Esophagus (tissue), 2 donors: ENCODE measurements around the gene FAM20B. TPM values are rescaled to one million over a fixed set of nuclear protein-coding genes. Genes with fewer than 3 reads are reported as not detected.
"Not testable (repeated sequence)": the region's sequence is repeated elsewhere in the genome, so short reads cannot be mapped to it uniquely, and the experiment has no call there.

Source experiments
- H3K27ac ChIP-seq, 2 donors: one replicate each; pipeline ENCODE4 v1.5.1; 2013; ENCODE audit warnings: low read depth in 2 of 2, mild to moderate bottlenecking in 2 of 2, inconsistent platforms in 1 of 2, low read length in 1 of 2, moderate library complexity in 1 of 2
- H3K27me3 ChIP-seq, 2 donors: one replicate each; pipeline ENCODE4 v1.6.1; 2013; ENCODE audit warnings: low read length in 2 of 2, control low read depth in 1 of 2, mild to moderate bottlenecking in 1 of 2; ENCODE audit not compliant: insufficient read depth in 2 of 2, control insufficient read depth in 1 of 2
- H3K36me3 ChIP-seq, 2 donors: one replicate each; pipeline ENCODE4 v1.6.1; 2013; ENCODE audit warnings: low read length in 1 of 2; ENCODE audit not compliant: control insufficient read depth in 2 of 2, insufficient read depth in 2 of 2
- H3K4me1 ChIP-seq, 2 donors: one replicate each; pipeline ENCODE4 v1.6.1; 2013; ENCODE audit warnings: low read length in 1 of 2; ENCODE audit not compliant: control insufficient read depth in 2 of 2, insufficient read depth in 2 of 2
- H3K4me3 ChIP-seq, 2 donors: one replicate each; pipeline ENCODE4 v1.5.1; 2013; ENCODE audit warnings: low read length in 2 of 2, mild to moderate bottlenecking in 2 of 2, low read depth in 1 of 2, moderate library complexity in 1 of 2
- H3K9me3 ChIP-seq, 2 donors: one replicate each; pipeline ENCODE4 v1.6.1; 2013; ENCODE audit warnings: mild to moderate bottlenecking in 2 of 2, low read depth in 1 of 2, low read length in 1 of 2, moderate library complexity in 1 of 2; ENCODE audit not compliant: control insufficient read depth in 2 of 2, insufficient read depth in 1 of 2
- WGBS, 2 donors: extraction: QIAGEN DNeasy Blood & Tissue Kit; methylation state at CpG; one replicate each; pipeline ENCODE4 v1.1.7; 2013; 5-methylcytosine and 5-hydroxymethylcytosine counted together
- polyA plus RNA-seq, 2 donors: library from polyadenylated mRNA; stranded (reverse); fragments of 200-250 nt; gene quantifications; one replicate each; pipeline ENCODE4 v1.2.3, GENCODE V29; 2013
- donor health status: healthy with polysubstance abuse.
- donor health status: Bipolar disorder and iron deficiency.

FAM20B gene
- polyA plus RNA-seq, 2 donors, result 6.2 to 9.0 TPM

- Histone ChIP-seq H3K9me3 (no peaks in the 10 kb centered on the region), H3K4me1 (no peaks in the 10 kb centered on the region)
- 89 to 100% methylated on average over 1 of the region's 1 CpG for WGBS, 2 donors
These were observed 9.0 kb downstream of the FAM20B start for GRCh38 chr1:179034720-179035119.

GRCh38 chr1:179036844-179037465 lies 11.3 kb downstream of the FAM20B start:
- H3K27ac ChIP-seq, result no peak overlapping the region
- H3K4me1 ChIP-seq, result no peaks in the 10 kb centered on the region
- H3K36me3 ChIP-seq, result no peaks in the 10 kb centered on the region
- no peaks in the 10 kb centered on the region for H3K9me3 ChIP-seq
- WGBS, 2 donors, result 52 to 65% methylated on average over 2 of the region's 2 CpGs
- no peak overlapping the region for H3K4me3 ChIP-seq
- H3K27me3 ChIP-seq, result no peaks in the 10 kb centered on the region

More at GRCh38 chr1:179034720-179035119, 9.0 kb downstream of the FAM20B start:
- no peaks in the 10 kb centered on the region for H3K27me3 ChIP-seq
- H3K36me3 ChIP-seq, result no peaks in the 10 kb centered on the region
- H3K4me3 ChIP-seq, result no peak overlapping the region
- no peak overlapping the region for H3K27ac ChIP-seq

- no peaks in the 10 kb centered on the region for H3K9me3 ChIP-seq
- no peaks in the 10 kb centered on the region for H3K27me3 ChIP-seq
- no peak overlapping the region for H3K4me3 ChIP-seq
- 16 to 28% methylated on average over 1 of the region's 1 CpG for WGBS, 2 donors
- H3K36me3 ChIP-seq, result no peaks in the 10 kb centered on the region
- no peak overlapping the region for H3K27ac ChIP-seq
- H3K4me1 ChIP-seq, result peaks cover 0 to 2% of the 10 kb centered on the region in 2 donors
These were observed 13.0 kb downstream of the FAM20B start for GRCh38 chr1:179038528-179039281.

- not testable (repeated sequence) for H3K36me3 ChIP-seq, H3K27ac ChIP-seq, H3K4me1 ChIP-seq, H3K27me3 ChIP-seq, H3K4me3 ChIP-seq, H3K9me3 ChIP-seq
- WGBS, 2 donors, result 89 to 93% methylated on average over 6 of the region's 9 CpGs
These were observed 13.9 kb downstream of the FAM20B start for GRCh38 chr1:179039502-179040174.

GRCh38 chr1:179040175-179040551 lies 14.5 kb downstream of the FAM20B start:
- not testable (repeated sequence) for H3K9me3 ChIP-seq, H3K27me3 ChIP-seq, H3K36me3 ChIP-seq, H3K4me1 ChIP-seq, H3K27ac ChIP-seq, H3K4me3 ChIP-seq
- WGBS, 2 donors, result 94 to 97% methylated on average over 10 to 27 of the region's 27 CpGs

GRCh38 chr1:179042087-179042486 lies 16.4 kb downstream of the FAM20B start:
- 96 to 98% methylated on average over 8 of the region's 8 CpGs for WGBS, 2 donors
- H3K27me3 ChIP-seq, result no peaks in the 10 kb centered on the region
- H3K27ac ChIP-seq, result no peak overlapping the region

GRCh38 chr1:179042700-179043099 lies 17.0 kb downstream of the FAM20B start:
- Histone ChIP-seq H3K27me3 (no peaks in the 10 kb centered on the region), H3K4me1 (peaks cover 0 to 2% of the 10 kb centered on the region in 2 donors), H3K9me3 (no peaks in the 10 kb centered on the region), H3K27ac (no peak overlapping the region), H3K36me3 (peaks cover 0 to 4% of the 10 kb centered on the region in 2 donors), H3K4me3 (no peak overlapping the region)
- WGBS, 2 donors, result 98 to 99% methylated on average over 5 of the region's 5 CpGs

More at GRCh38 chr1:179042087-179042486, 16.4 kb downstream of the FAM20B start:
- Histone ChIP-seq H3K36me3 (peaks cover 0 to 2% of the 10 kb centered on the region in 2 donors), H3K4me3 (no peak overlapping the region), H3K9me3 (no peaks in the 10 kb centered on the region), H3K4me1 (peaks cover 0 to 2% of the 10 kb centered on the region in 2 donors)

- WGBS, 2 donors, result 91 to 92% methylated on average over 4 of the region's 4 CpGs
- Histone ChIP-seq H3K9me3 (no peaks in the 10 kb centered on the region), H3K36me3 (peaks cover 0 to 4% of the 10 kb centered on the region in 2 donors), H3K4me1 (peaks cover 0 to 2% of the 10 kb centered on the region in 2 donors), H3K4me3 (no peak overlapping the region), H3K27me3 (no peaks in the 10 kb centered on the region), H3K27ac (no peak overlapping the region)
These were observed 17.6 kb downstream of the FAM20B start for GRCh38 chr1:179043266-179043665.

- peaks cover 0 to 4% of the 10 kb centered on the region in 2 donors for H3K36me3 ChIP-seq
- H3K27me3 ChIP-seq, result no peaks in the 10 kb centered on the region
- no peak overlapping the region for H3K4me3 ChIP-seq
- H3K9me3 ChIP-seq, result no peaks in the 10 kb centered on the region
- WGBS, 2 donors, result 96 to 97% methylated on average over 5 of the region's 5 CpGs
- H3K4me1 ChIP-seq, result peaks cover 0 to 2% of the 10 kb centered on the region in 2 donors
- no peak overlapping the region for H3K27ac ChIP-seq
These were observed 18.2 kb downstream of the FAM20B start for GRCh38 chr1:179043907-179044306.
